ENCODE data around the gene ALKBH5.

ALKBH5 gene

GRCh38 chr17:18224053-18224386, 40.4 kb downstream of the ALKBH5 start:
- no peak for DNase-seq (ENCODE audit: low spot score)

DNA sequence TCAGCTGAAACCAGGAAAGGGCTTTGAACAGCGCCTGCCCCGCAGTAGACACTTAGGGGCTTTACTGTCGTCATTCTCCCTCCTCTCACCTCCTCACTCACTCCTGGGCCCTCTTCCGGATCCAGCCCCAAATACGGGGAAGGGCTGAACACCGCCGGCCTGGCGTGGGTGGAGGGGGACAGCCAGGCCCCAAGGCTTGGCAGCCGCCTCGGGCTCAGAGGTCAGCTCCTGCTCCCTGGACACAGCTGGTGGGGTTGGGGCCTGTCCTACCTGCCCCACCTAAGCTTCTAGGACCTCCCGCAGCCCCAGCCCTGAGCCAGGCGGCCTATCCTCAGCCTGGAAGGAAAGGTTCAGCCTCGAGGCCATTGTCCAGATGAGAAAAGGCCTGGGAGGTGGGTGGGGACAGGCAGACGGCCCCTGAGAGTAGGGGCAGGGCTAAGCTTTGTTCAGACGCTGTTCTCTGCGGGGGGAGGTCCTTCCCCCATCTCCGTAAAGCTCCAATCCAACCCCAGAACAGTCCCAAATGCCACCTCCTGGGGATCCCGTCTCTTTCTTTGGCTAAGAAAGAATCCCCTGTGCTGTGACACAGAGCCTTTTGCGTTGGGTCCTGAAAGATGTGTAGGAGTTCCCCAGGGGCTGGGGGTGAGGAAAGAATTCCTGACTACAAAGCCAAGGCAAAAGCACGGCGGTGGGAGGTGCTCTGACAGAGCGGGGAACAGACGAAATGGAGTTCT, 40.9 kb downstream of the ALKBH5 start:
- no peak for DNase-seq (ENCODE audit: low spot score)

DNA sequence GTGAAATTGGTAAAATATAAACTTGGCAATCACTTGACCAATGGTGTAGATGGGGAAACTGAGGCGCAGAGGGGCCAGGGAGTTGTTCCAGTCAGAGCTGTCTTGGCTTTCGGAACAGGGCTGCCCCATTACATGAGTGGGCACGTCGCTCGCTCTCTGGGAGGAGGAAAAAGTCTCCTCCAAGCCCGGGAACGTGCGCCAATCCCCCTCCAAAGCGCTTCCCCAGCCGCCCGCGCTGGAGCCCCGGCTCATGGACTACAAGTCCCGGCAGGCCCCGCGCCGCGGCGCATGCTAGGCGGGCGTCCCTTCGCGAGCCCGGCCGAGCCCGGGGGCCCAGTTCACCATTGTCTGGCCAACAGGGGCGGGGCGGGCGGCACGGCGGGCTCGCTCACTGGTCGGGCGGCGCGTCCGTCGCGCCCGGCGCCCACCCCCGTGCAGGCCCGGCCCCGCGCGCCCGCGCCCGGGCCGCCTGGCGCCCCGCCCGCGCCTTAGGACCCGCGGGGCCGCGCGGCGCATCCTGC, 41.6 kb downstream of the ALKBH5 start, which contains the start of gene LLGL1:
Gene LLGL1 (plus strand): TSS at position 515 of the 521 bp plus-strand sequence. CDS start 48 bp downstream, outside the sequence.
- DNase-seq (ENCODE audit: low spot score), result peak; percentile 95

- DNase-seq (ENCODE audit: low spot score), result no peak
Observed at GRCh38 chr17:18225642-18226283, 42.1 kb downstream of the ALKBH5 start.

GRCh38 chr17:18226284-18226945, 42.8 kb downstream of the ALKBH5 start:
- DNase-seq (ENCODE audit: low spot score), result no peak

DNA sequence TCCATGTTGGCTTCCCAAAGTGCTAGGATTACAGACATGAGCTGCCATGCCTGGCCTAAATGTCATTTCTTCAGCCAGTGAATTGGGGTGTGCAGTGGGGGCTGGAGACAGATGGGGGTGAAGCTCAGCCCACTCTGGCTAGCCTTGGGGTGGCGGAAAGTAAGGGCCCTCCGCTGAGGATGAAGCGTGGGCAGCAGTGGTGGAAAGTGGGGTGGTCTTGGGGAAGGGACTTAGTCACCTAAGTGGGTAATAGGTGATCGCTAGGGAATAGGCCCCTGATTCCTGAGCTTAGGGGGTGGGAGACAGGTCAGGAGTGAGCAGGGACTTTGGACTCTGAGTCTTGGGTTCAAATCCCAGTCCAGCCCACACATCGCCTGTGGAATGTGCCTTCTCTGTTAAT, 44.0 kb downstream of the ALKBH5 start:
- DNase-seq (ENCODE audit: low spot score), result no peak

- DNase-seq (ENCODE audit: low spot score), result no peak
Observed at GRCh38 chr17:18228176-18228682, 44.6 kb downstream of the ALKBH5 start.

- DNase-seq (ENCODE audit: low spot score), result no peak
Observed at GRCh38 chr17:18229254-18229653, 45.6 kb downstream of the ALKBH5 start.

- no peak for DNase-seq (ENCODE audit: low spot score)
Observed at GRCh38 chr17:18229771-18230170, 46.1 kb downstream of the ALKBH5 start.

GRCh38 chr17:18230288-18231141, 46.9 kb downstream of the ALKBH5 start:
- DNase-seq (ENCODE audit: low spot score), result no peak

- no peak for DNase-seq (ENCODE audit: low spot score)
Observed at GRCh38 chr17:18231164-18231563, 47.5 kb downstream of the ALKBH5 start.

GRCh38 chr17:18233803-18234518, 50.3 kb downstream of the ALKBH5 start:
- DNase-seq (ENCODE audit: low spot score), result no peak

DNA sequence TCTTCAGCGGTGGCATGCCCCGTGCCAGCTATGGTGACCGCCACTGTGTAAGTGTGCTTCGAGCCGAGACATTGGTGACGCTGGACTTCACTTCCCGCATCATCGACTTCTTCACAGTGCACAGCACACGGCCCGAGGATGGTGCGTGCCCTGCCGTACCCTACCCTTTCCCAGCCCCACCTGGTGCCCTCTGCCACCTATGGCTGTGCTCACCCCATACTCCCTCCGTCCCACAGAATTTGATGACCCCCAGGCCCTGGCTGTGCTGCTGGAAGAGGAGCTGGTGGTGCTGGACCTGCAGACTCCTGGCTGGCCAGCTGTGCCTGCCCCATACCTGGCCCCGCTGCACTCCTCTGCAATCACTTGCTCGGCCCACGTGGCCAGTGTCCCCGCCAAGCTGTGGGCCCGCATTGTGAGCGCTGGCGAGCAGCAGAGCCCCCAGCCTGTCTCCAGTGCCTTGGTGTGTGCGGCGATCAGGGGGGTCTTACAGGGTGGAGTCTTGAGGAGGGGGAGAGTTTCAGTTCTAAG, 51.3 kb downstream of the ALKBH5 start:
- DNase-seq (ENCODE audit: low spot score), result no peak

GRCh38 chr17:18235743-18236256, 52.2 kb downstream of the ALKBH5 start:
- no peak for DNase-seq (ENCODE audit: low spot score)

GRCh38 chr17:18236494-18236893, 52.9 kb downstream of the ALKBH5 start:
- no peak for DNase-seq (ENCODE audit: low spot score)

- no peak for DNase-seq (ENCODE audit: low spot score)
Observed at GRCh38 chr17:18237461-18237860, 53.8 kb downstream of the ALKBH5 start.

DNA sequence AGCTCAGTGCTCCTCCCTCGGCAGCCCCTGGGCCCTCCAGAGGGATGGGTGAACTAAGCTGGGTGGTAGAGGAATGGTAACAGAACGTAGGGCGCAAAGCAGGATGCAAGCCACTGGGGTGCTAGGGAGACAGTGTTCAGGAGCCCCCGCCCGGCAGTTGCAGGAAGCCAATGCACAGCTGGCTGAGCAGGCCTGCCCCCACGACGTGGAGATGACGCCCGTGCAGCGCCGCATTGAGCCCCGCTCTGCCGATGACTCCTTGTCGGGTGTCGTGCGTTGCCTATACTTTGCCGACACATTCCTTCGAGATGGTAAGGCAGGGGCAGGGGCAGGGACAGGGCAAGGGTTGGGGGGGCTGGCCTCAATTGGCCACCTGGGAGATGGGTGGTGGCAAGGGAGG, 54.7 kb downstream of the ALKBH5 start:
- no peak for DNase-seq (ENCODE audit: low spot score)

DNA sequence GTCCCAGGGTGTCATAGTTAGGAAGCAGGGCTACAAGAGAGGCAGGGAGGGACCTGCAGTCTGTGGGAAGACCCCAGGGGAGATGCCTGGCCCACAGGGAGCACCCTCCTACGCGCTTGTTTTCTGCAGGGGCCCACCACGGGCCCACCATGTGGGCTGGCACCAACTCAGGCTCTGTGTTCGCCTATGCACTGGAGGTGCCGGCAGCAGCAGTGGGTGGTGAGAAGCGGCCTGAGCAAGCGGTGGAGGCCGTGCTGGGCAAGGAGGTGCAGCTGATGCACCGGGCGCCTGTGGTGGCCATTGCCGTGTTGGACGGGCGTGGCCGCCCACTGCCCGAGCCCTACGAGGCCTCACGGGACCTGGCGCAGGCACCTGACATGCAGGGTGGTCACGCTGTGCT, 56.8 kb downstream of the ALKBH5 start:
- DNase-seq (ENCODE audit: low spot score), result no peak

- no peak for DNase-seq (ENCODE audit: low spot score)
Observed at GRCh38 chr17:18241229-18241871, 57.7 kb downstream of the ALKBH5 start.
